Epithelial cell of proximal tubule (primary cell): ENCODE measurements around the gene SPAG16. TPM values are rescaled to one million over a fixed set of nuclear protein-coding genes. Genes with fewer than 3 reads are reported as not detected.

Experiments used
- DNase-seq: peaks from one replicate; pipeline ENCODE4 v3.0.0-alpha.2; 2011; ENCODE audit warnings: low read depth
- H3K4me3 ChIP-seq: 2 replicates; pipeline ENCODE4 v1.5.1; 2011; ENCODE audit warnings: low read depth, mild to moderate bottlenecking, low read length
- total RNA-seq: library from RNA; depleted of rRNA; stranded (reverse); fragments of >200 nt; gene quantifications from 2 replicates; pipeline ENCODE4 v1.2.3, GENCODE V29; 2015
- TF ChIP-seq, protein P1 (sequence below): conservative IDR thresholded peaks from 2 replicates; pipeline ENCODE4 v1.5.1; 2012; ENCODE audit warnings: low read depth, mild to moderate bottlenecking, low read length

Gene SPAG16
- total RNA-seq, 1 donor from 2014 or later, result 25.5 TPM

DNA sequence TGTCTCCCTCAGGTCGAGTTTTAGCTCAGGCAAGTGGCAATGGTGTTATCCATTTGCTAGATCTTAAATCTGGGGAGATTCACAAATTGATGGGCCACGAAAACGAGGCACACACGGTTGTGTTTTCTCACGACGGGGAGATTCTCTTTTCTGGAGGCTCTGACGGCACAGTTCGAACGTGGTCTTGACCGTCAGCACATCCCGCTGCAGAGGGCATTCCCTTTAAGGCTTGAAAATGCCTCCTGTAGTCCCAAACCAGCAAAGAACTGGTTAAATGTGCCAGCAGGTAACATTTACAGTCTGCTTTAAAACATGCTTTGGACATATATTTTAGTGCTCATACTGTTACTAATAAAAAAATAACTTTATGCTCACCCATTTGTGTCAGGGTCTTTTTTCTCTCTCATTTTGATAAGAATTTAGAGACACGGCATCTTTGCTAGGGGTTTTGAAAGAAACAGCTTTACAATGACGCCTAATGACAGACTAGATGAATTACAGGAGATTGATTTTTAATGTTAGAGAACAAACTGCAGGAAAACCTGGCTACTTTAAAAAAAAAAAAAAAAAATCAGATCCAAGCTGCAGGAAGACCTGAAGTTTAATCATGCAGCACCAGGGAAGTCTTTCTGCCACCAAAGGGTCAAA is 1126.0 kb downstream of the SPAG16 start:
- no peak overlapping the region for H3K4me3 ChIP-seq
- no peak for DNase-seq
- TF ChIP-seq, protein P1, sequence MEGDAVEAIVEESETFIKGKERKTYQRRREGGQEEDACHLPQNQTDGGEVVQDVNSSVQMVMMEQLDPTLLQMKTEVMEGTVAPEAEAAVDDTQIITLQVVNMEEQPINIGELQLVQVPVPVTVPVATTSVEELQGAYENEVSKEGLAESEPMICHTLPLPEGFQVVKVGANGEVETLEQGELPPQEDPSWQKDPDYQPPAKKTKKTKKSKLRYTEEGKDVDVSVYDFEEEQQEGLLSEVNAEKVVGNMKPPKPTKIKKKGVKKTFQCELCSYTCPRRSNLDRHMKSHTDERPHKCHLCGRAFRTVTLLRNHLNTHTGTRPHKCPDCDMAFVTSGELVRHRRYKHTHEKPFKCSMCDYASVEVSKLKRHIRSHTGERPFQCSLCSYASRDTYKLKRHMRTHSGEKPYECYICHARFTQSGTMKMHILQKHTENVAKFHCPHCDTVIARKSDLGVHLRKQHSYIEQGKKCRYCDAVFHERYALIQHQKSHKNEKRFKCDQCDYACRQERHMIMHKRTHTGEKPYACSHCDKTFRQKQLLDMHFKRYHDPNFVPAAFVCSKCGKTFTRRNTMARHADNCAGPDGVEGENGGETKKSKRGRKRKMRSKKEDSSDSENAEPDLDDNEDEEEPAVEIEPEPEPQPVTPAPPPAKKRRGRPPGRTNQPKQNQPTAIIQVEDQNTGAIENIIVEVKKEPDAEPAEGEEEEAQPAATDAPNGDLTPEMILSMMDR, result no peak

DNA sequence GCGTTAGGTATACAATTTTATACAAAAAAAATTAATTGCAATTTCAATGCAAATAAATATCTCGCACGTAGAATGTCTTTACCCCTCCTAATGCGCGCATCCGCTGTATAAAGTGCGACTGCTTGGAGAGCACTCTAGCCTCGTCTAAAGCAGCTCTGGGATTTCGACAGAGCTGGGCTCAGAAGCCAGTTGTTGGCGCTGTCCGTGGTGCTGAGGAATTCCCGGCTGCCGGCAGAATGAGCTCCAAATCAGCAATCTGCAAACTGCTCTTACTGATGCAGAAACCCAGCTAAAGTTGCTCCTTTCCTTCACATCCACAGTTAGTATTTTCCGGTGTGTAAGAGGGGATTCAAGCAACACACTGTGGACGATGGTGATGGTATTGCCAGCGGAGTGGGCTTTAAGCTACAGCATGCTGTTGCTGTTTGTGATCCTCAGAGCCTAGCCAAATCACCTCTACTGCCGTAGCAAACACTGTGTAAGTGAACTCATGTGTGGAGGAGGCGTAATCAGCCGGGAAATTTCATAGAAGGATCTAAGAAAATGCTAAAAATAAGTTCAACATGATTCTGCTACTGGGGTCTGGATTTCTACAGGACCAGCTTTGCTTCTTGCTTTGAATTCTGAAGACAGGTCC is 1126.8 kb downstream of the SPAG16 start, which contains the start of gene VWC2L:
VWC2L (plus strand) TSS at position 137 of the 637 bp plus-strand sequence. CDS start 3,140 bp downstream, outside the sequence.
- DNase-seq, result peak; percentile 25
- TF ChIP-seq, protein P1, result no peak

DNA sequence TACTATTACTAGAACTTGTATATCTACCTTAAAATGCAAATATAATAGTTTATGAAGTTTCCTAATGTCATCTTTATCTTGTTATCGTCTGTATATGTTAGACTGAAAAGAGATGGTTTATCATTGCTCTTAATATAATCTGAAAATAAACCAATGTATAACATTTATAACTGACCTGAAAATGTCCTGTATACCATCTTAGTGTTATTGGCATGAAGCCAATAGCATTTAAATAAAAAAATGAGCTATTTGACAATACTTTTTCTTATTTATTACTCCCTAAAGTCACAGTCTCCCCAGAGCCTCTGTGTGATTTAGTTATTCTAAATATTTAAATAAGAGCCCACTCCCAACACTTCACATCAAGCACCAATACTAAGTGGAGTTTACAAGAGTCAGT is 1128.4 kb downstream of the SPAG16 start:
- TF ChIP-seq, protein P1, result no peak
- DNase-seq, result no peak
- no peak overlapping the region for H3K4me3 ChIP-seq

More for the DNA sequence above, 1126.8 kb downstream of the SPAG16 start, which contains the start of gene VWC2L:
- H3K4me3 ChIP-seq, result no peak within 1 kb of the TSS

DNA sequence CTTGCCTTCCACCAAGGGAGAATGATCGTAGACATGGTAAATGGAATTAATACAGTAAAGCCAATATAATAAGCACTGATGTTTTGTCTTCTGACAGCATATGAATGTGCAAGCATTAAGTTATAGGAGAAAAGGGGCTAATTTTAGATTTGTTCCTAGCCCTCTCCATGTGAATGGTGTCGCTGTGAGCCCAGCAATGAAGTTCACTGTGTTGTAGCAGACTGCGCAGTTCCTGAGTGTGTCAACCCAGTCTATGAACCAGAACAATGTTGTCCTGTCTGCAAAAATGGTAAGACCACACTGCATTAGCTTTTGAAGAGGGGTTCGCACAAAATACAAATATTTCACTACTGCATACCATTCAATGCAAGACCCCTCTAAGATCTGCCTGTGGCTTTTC is 1152.2 kb downstream of the SPAG16 start:
- no peak overlapping the region for H3K4me3 ChIP-seq
- DNase-seq, result no peak
- TF ChIP-seq, protein P1, result no peak

DNA sequence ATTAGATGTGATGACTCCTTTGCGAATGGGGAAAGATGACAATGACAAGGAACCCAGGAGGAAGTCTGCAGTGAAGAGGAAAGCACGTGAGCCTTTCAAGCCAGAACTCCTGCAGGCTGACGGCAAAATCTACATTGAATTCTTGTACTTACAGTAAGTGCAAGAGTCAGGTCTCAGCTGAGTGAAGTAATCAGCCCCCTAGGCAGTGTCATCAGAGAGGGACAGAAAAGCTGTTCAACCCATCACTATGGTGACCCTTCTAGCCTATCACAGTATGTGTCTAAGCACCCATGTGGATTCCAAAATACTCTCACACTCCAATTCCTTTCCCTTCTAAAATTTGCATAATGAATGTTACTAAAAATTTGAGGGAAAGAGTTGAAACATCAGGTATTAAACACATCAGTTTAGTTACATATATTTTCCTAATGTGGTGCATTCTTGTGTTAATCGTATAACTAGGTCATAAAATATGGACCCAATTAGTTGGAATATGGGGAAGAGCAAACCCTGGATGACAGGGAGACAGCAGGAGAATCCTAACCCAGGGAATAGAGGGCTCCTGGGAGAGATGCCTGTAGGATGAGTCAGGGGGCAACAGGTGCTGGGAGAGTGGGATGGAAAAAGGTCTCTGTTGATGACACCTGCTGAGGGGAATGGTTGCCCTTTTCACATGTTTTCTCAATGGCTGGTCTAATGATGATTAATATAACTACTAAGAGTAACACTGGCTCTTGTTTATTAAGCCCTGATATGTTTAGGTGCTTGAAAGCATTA is 1166.0 kb downstream of the SPAG16 start:
- DNase-seq, result no peak
- TF ChIP-seq, protein P1, result no peak
- H3K4me3 ChIP-seq, result no peak overlapping the region

DNA sequence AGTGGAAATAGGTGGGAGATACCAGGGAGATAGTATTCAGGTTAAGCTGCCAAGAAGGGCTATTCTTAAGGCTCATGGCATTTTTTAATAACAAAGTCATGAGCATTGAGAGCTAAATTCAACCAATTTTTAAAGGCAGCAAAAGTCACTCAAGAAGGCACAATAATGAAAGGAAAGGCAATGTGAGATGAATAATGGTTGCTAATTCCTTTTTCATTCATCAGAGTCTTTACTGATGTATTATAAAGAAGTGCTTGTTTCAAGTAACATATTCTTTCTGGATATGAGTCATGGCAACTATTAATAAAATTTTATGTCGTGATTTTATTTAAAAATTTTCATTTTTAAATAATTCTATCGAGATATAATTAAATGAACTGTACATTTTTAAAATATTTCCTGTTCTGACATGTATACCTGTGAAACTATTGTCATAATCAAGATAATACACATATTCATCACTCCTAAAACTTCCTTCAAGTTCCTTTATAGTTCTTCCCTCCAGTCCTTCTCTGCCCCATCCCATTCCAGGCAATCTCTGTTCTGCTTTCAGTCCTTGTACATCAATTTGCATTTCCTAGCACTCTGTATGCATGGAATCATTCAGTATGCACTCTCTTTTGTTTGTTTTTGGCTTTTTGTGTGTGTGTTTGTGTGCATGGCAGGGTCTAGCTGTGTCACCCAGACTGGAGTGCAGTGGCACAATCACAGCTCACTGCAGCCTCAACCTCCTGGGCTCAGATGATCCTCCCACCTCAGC is 1167.4 kb downstream of the SPAG16 start:
- DNase-seq, result no peak
- no peak overlapping the region for H3K4me3 ChIP-seq
- TF ChIP-seq, protein P1, result no peak
